GM12878 (cell line): ENCODE results near the gene LAMC3. TPM values are rescaled to one million over a fixed set of nuclear protein-coding genes. Genes with fewer than 3 reads are reported as not detected.
A peak's percentile ranks its signal among the peaks of the same experiment; 100 is the strongest.

Source experiments
- ATAC-seq: fragments of 200-7000 bp; cut with Tn5 transposase; 3 replicates; pipeline ENCODE4 v1.9.1; 2020; ENCODE audit warnings: mild to moderate bottlenecking, moderate library complexity
- BruUV-seq: library from RNA; stranded (reverse); fragments of 400-500 nt; replicated peaks from 2 replicates; lab custom pipeline; 2021; lab: Mats Ljungman, UMichigan
- CTCF ChIA-PET: fragments of 300-600 bp; sonication (Branson Sonifier 250); formaldehyde crosslinking; extraction: SDS; loops from one replicate; lab custom pipeline; 2021; ENCODE audit warnings: inconsistent platforms; lab: Yijun Ruan, JAX
- POLR2A ChIA-PET: fragments of 350-600 bp; formaldehyde crosslinking; extraction: SDS; loops from one replicate; lab custom pipeline; 2021; ENCODE audit warnings: inconsistent platforms; lab: Charles Lee
- RAD21 ChIA-PET: fragments of 300-600 bp; sonication (Branson Sonifier 250); formaldehyde crosslinking; loops from one replicate; lab custom pipeline; 2023; ENCODE audit warnings: antibody characterized with exemption; ENCODE audit not compliant: unreplicated experiment; lab: Charles Lee
- SMC1A ChIA-PET: fragments of 300-600 bp; sonication (Branson Sonifier 250); formaldehyde crosslinking; loops from one replicate; lab custom pipeline; 2023; ENCODE audit not compliant: unreplicated experiment, uncharacterized antibody; lab: Charles Lee
- DNase-seq: peaks from one replicate; pipeline ENCODE4 v3.0.0-alpha.2; 2011; ENCODE audit warnings: low read depth, low spot score
- FAIRE-seq: peaks from 3 replicates; lab custom pipeline; 2011; peaks lifted over from hg19 to GRCh38; lab: Jason Lieb, UNC
- H2AFZ ChIP-seq: 2 replicates; pipeline ENCODE4 v1.6.0; 2011; ENCODE audit warnings: low read depth, low read length, control low read depth; ENCODE audit not compliant: control insufficient read depth
- H3K27ac ChIP-seq: 2 replicates; pipeline ENCODE4 v1.5.1; 2011; ENCODE audit warnings: control low read depth; ENCODE audit not compliant: control insufficient read depth, insufficient read depth
- H3K27me3 ChIP-seq, 2 experiments: replicated peaks in 1 of 2; 2 replicates each; pipeline versions ENCODE4 v1.6.0 to v1.6.1; 2011; ENCODE audit warnings: low read length in 1 of 2; ENCODE audit not compliant: control insufficient read depth in 2 of 2, insufficient read depth in 2 of 2
- H3K36me3 ChIP-seq, 2 experiments: 2 replicates each; pipeline ENCODE4 v1.5.1; 2011; ENCODE audit warnings: low read length in 1 of 2; ENCODE audit not compliant: control insufficient read depth in 2 of 2, insufficient read depth in 2 of 2
- H3K4me1 ChIP-seq: 2 replicates; pipeline ENCODE4 v1.6.1; 2011; ENCODE audit warnings: mild to moderate bottlenecking, low read length, moderate library complexity, mixed read lengths; ENCODE audit not compliant: control insufficient read depth, insufficient read depth
- H3K4me2 ChIP-seq: 2 replicates; pipeline ENCODE4 v1.6.0; 2011; ENCODE audit warnings: control low read depth; ENCODE audit not compliant: control insufficient read depth, insufficient read depth
- H3K4me3 ChIP-seq: fragments of 200-600 bp; sonication (generic); 2 replicates; pipeline ENCODE4 v1.5.1; 2016
- H3K79me2 ChIP-seq: 2 replicates; pipeline ENCODE4 v1.6.0; 2011; ENCODE audit warnings: low read length; ENCODE audit not compliant: control insufficient read depth, insufficient read depth
- H3K9ac ChIP-seq: 2 replicates; pipeline ENCODE4 v1.8.0; 2011; ENCODE audit warnings: low read length, control low read depth, mixed read lengths; ENCODE audit not compliant: control insufficient read depth, insufficient read depth
- H3K9me3 ChIP-seq: replicated peaks from 3 replicates; pipeline ENCODE4 v1.5.1; 2011; ENCODE audit warnings: mild to moderate bottlenecking, low read length; ENCODE audit not compliant: control insufficient read depth, insufficient read depth
- H4K20me1 ChIP-seq: 2 replicates; pipeline ENCODE4 v1.6.0; 2011; ENCODE audit not compliant: control insufficient read depth, insufficient read depth
- CTCF ChIP-seq, 3 experiments: IDR thresholded peaks in 2 of 3; conservative IDR thresholded peaks in 1 of 3; 2 replicates each; pipeline ENCODE4 v1.5.1; 2011; ENCODE audit warnings: low read depth in 3 of 3, low read length in 3 of 3, mild to moderate bottlenecking in 3 of 3, control low read depth in 2 of 3, moderate library complexity in 2 of 3, inconsistent platforms in 1 of 3, mixed read lengths in 1 of 3; ENCODE audit not compliant: control insufficient read depth in 2 of 3, insufficient read depth in 1 of 3; ENCODE audit errors: extremely low read depth in 1 of 3
- ETV6 ChIP-seq, 2 experiments: fragments of 450-650 bp in 1 of 2; IDR thresholded peaks in 1 of 2; conservative IDR thresholded peaks in 1 of 2; 2 replicates each; pipeline ENCODE4 v1.6.1; 2014; ENCODE audit warnings: antibody characterized with exemption in 1 of 2, borderline replicate concordance in 1 of 2, low read depth in 1 of 2, mild to moderate bottlenecking in 1 of 2, moderate library complexity in 1 of 2
- GABPA ChIP-seq: IDR thresholded peaks from 2 replicates; pipeline ENCODE4 v1.6.1; 2014; ENCODE audit warnings: antibody characterized with exemption, low read depth, mild to moderate bottlenecking, inconsistent platforms
- HDAC2 ChIP-seq: fragments of 200-600 bp; sonication (generic); IDR thresholded peaks from 2 replicates; pipeline ENCODE4 v1.6.1; 2017
- NFXL1 ChIP-seq: fragments of 450-650 bp; IDR thresholded peaks from 2 replicates; pipeline ENCODE4 v1.6.1; 2017; ENCODE audit warnings: antibody characterized with exemption, mild to moderate bottlenecking, borderline replicate concordance
- RAD21 ChIP-seq: IDR thresholded peaks from 2 replicates; pipeline ENCODE4 v1.6.1; 2011; ENCODE audit warnings: mild to moderate bottlenecking, low read depth, low read length, moderate library complexity; ENCODE audit not compliant: insufficient read depth
- SMC3 ChIP-seq: IDR thresholded peaks from 2 replicates; pipeline ENCODE4 v1.6.1; 2011; ENCODE audit warnings: low read length, improper control_type of control experiment, borderline replicate concordance
- TARDBP ChIP-seq: IDR thresholded peaks from 2 replicates; pipeline ENCODE4 v1.6.1; 2016; ENCODE audit warnings: borderline replicate concordance
- USF1 ChIP-seq: IDR thresholded peaks from 2 replicates; pipeline ENCODE4 v1.6.1; 2011; ENCODE audit warnings: borderline replicate concordance, low read depth, mild to moderate bottlenecking, moderate library complexity, mixed read lengths, low read length; ENCODE audit not compliant: insufficient read depth; ENCODE audit errors: extremely low read length
- ZNF207 ChIP-seq: fragments of 450-650 bp; IDR thresholded peaks from 2 replicates; pipeline ENCODE4 v1.6.1; 2014; ENCODE audit warnings: antibody characterized with exemption, mild to moderate bottlenecking, borderline replicate concordance
- WGBS: methylation state at CpG from one replicate; pipeline ENCODE4 v1.1.6; 2016; ENCODE audit warnings: low lambda C conversion rate; ENCODE audit not compliant: insufficient replicate concordance, insufficient coverage; ENCODE audit errors: missing lambda C conversion rate; 5-methylcytosine and 5-hydroxymethylcytosine counted together
- in situ Hi-C: fragments of 300-500 bp; cut with MboI; formaldehyde crosslinking; loops from 9 replicates; pipeline ENCODE4 v1.14.3; 2018; ENCODE audit warnings: mixed read lengths
- intact Hi-C: fragments of 100-400 bp; cut with micrococcal nuclease; formaldehyde crosslinking; loops from one replicate; pipeline ENCODE4 v1.14.2; 2022; ENCODE audit not compliant: unreplicated experiment
- polyA plus RNA-seq, 11 experiments: library from polyadenylated mRNA; depleted of rRNA in 4 of 11; unstranded in 6 of 11; stranded (reverse) in 5 of 11; fragments of >200 nt; fragmentation: Nextera tagmentation in 4 of 11; fragmentation: Illumina TruSeq in 1 of 11; extraction: Ambion mirVana in 4 of 11; extraction: Trizol in 1 of 11; gene quantifications; 1 replicate in 1 of 11; 2 replicates in 10 of 11; pipeline versions ENCODE4 v1.2.1 to v1.2.3, GENCODE V29; 2011 to 2016; ENCODE audit warnings: inconsistent platforms in 2 of 11, missing spikeins in 2 of 11, low read depth in 1 of 11
- total RNA-seq, 4 experiments: library from RNA; depleted of rRNA in 3 of 4; stranded (reverse); fragments of >200 nt in 3 of 4; fragmentation: Illumina TruSeq in 1 of 4; extraction: Trizol in 1 of 4; gene quantifications; 2 replicates each; pipeline versions ENCODE4 v1.2.1 to v1.2.3, GENCODE V29; 2013 to 2021

The LAMC3 gene
- total and polyA plus RNA-seq, 10 of the 15 experiments (the other 5 are each of a cell fraction or from before 2014, with no cell fraction given), result under 0.01 to 0.08 TPM; not detected in 8

GRCh38 chr9:130997925-130998596, 10.9 kb upstream of the LAMC3 start:
- peak; percentile 91 for ATAC-seq
- SMC1A ChIA-PET, result interaction anchor here (1.0 to 1.3 kb wide), 4 partner anchors 126 to 292 kb away, joined by 3 to 13 read pairs (median 4); no protein-coding TSS in a partner anchor
- Histone ChIP-seq H2AFZ (no peak overlapping the region), H3K27me3 (peaks cover 0 to 2% of the 10 kb centered on the region in 2 experiments; a peak in 2 of 4 replicates), H3K27ac (no peak overlapping the region), H3K79me2 (no peaks in the 10 kb centered on the region), H3K4me2 (no peak overlapping the region), H3K4me3 (no peak overlapping the region)
- no TSS peak for BruUV-seq
- WGBS, result 38% methylated on average over 28 of the region's 28 CpGs
- in situ Hi-C loops, result no loop called here
- TF ChIP-seq ZNF207 (no peak), SMC3 (peak; percentile 38; the same call in 1 of the 2 replicates), USF1 (no peak), NFXL1 (no peak), RAD21 (peak; percentile 62), GABPA (no peak), CTCF (IDR thresholded peaks at IDR 0.05 in 2 of 3, conservative IDR thresholded peaks at IDR 0.05 in 1 of 3; ENCODE audit: control insufficient read depth in 2 of 3, extremely low read depth in 1 of 3, insufficient read depth in 1 of 3, low read depth in 3 of 3, low read length in 3 of 3) (peak; percentile 57 to 69 (median 60)), HDAC2 (no peak), TARDBP (no peak), ETV6 (conservative IDR thresholded peaks at IDR 0.05 in 1 of 2, IDR thresholded peaks at IDR 0.05 in 1 of 2; ENCODE audit: borderline replicate concordance in 1 of 2, low read depth in 1 of 2) (no peak)
- TF ChIP-seq, all 136 proteins: peak for 3
- Histone ChIP-seq H3K36me3 (no peaks in the 10 kb centered on the region), H4K20me1 (no peaks in the 10 kb centered on the region), H3K9me3 (no peaks in the 10 kb centered on the region), H3K4me1 (no peaks in the 10 kb centered on the region), H3K9ac (no peak overlapping the region)
- ChIA-PET CTCF (interaction anchor here (0.6 to 2.7 kb wide), 14 partner anchors 14 to 298 kb away, joined by 3 to 33 read pairs (median 3); no protein-coding TSS in a partner anchor), RAD21 (interaction anchor here (0.6 to 1.9 kb wide), 5 partner anchors 48 to 291 kb away, joined by 3 to 16 read pairs (median 4); no protein-coding TSS in a partner anchor), POLR2A (no interaction called here)
- FAIRE-seq, result no peak
- intact Hi-C loops, result loop anchor here (1.0 to 5.0 kb wide), 2 partner anchors 132 to 286 kb away; no protein-coding TSS in a partner anchor
- no peak for DNase-seq
